Astrocyte of the hippocampus (primary cell): ENCODE data around the gene SLC8A2.
A peak's percentile ranks its signal among the peaks of the same experiment; 100 is the strongest.

Experiments used
- DNase-seq: peaks from one replicate; pipeline ENCODE4 v3.0.0; 2011; ENCODE audit warnings: low read depth, low spot score

The SLC8A2 gene

DNA sequence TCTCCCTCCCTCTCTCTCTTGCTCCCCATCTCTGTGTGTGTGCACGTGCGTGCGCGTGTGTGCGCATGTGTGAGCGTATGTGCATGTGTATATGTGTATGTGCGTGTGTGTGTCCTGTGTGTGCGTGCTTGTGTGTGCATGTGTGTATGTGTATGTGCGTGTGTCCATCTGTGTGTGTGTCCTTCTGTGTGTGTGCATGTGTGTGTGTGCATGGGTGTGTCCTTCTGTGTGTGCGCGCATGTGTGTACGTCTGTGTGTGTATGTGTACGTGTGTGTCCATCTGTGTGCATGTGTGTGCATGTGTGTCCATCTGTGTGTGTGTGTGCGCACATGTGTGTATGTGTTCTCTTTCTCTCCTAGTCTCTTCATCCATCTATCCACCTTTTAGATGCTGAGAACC, 12.2 kb downstream of the SLC8A2 start:
- DNase-seq, result no peak

DNA sequence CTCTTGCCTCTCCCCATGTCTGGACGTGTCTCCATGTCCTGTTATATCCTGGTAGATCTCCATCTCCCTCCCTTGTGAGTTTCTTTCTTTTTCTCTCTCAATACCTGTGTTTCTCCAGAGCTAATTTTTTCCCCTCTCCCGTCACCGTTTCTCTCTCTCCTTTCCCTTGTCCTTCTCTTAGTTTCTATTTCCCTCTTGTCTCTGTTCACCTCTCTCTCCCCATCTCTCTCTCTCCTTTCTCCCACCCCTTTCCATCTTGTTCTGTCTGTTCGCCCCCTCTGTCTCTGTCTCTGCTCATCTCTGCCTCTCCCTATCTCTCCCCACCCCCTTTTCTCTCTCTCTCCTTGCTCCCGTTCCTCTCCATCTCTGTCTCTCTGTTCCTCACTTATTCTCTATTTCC, 13.0 kb downstream of the SLC8A2 start:
- DNase-seq, result no peak

DNA sequence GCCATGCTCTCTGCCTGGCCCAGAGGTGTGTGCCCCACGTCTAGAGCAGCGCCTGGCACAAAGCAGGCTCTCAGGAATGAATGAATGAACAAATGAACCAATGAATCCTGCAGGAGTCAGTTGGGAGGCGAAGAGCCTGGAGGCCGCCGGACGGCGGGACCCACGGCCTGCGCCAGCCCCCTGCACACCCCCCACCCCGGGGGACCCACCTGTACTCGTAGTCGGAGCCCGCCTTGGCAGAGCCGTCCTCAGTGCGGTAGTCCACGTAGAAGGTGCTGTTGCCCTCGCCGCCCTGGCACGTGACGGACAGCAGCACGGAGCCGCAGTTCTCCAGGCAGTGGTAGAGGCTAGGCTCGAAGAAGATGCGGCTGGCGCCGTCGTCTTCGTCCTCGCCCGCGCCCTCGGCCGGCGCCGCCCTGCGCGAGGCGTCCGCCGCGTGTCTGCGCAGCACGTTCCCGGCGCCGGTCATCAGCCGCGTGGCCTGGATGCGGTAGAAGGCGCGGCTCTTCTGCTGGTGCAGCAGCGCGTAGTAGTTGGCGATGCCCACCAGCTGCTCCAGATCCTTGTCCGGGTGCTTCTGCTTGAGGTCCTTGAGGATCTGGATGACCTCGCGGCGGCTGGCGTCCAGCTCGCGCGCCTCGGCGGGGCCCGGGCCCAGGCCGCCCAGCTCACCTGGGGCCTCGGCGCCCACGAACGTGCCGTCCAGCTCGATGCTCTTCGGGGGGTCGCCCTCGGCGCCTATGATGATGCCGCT, 14.8 kb downstream of the SLC8A2 start:
- DNase-seq, result no peak

DNA sequence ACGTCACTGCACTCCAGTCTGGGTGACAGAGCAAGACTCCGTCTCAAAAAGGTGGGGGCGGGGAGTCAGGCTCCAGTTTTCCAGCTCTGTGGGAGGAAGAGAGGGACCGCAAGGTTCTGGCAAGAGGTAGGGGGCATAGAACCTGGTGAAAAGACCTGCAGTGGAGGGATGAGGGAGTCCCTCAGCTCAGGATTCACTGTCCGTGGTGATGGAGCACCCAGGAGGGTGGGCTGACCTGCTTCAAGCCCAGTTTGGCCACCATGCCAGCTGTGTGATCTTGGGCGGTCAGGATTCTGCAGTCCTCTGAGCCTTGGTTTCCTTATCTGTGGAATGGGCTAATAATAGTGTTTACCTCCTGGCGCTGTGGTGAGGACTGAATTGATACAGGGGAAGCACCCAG, 21.2 kb downstream of the SLC8A2 start:
- DNase-seq, result no peak

DNA sequence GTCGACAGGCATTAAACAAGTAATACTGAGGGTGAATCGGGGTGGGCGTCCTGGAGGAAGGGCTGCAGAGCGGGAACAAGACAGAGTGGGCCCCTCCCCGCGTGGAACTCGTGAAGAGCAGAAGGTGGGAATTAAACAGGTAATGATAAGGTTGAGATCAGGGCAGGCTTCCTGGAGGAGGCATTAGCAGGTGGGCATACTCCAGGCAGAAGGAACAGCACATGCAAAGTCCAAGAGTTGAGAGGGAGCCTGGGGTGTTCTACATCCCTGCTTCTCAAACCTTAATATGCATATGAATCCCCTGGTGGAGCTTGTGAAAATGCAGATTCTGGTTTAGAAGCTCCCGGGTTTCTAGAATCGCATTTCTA, 23.3 kb downstream of the SLC8A2 start:
- no peak for DNase-seq

DNA sequence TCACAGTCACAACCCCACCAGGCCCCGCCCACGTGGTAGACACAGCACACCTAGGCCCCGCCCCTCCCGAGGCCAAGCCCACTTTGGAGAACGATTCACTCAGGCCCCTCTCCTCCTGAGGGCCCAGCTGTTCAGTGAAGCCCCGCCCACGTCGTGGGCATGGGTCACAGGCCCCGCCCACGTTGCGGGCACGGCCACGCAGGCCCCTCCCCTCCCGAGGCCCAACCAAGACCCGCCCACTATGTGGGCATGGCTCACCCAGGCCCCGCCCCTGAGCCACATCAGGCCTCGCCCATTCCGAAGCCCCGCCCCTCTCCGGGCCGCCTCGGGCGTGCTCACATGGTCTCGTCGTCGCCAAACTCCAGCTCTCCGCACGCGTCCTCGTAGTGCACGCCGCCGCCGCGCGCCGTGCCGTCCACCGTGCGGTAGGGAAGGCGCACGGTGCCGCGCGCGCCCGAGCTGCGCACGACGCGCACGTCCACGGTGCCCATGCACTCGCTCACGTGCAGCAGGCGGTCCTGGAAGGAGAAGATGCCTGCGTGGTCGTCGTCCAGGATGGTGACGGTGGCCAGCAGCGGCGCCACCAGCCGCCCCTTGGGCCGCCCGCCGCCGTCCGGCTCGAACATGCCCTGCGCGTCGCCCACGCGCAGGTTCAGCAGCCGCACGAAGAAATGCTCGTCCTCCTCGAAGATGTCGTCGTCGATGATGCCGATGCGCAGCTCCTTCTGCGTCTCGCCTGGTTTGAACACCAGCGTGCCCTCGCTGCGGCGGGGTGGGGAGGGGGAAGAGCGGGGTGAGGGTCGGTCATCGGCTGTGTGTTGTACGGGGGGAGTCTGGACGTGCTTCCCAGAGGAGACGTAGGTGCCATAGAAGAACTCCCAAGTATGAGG, 24.0 kb downstream of the SLC8A2 start:
- peak; percentile 47 for DNase-seq

DNA sequence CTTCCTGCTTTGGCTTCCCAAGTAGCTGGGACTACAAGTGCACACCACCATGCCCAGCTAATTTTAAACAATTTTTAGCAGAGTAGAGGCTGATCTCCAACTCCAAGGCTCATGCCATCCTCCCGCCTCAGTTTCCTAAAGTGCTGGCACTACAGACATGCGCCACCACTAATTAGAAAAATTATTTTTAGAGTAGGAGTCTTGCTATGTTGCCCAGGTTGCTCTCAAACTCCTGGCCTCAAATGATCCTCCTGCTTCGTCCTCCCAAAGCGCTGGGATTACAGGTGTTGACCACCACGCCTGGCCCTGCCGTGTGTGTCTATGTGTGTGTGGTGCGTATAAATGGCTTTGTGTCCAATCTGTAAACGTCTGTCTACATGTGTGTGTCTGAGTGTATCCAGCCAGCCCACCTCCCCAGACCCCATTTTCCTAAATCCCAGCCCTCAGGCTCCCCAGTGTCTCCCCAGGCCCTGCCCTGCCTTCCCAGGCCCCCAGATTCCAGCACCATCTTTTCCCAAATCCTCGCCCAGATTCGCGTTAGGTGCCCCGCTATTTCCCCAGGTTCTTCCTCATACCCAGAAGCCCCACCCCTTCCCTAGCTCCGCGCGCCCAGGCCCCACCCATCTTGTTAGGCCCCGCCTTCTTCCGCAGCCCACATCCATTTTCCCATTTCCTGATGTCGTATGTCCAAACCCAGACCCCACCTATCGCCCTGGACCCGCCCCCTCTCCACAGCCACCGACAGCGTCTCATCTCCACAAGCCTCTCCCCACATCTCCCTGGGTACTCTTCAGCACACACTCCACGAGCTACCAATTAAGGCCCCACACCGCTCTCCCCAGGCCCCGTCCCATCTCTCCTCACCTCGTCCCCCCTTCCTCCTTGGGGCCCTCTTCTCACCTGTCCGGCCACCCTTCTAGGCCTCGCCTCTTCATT, 24.9 kb downstream of the SLC8A2 start:
- no peak for DNase-seq

DNA sequence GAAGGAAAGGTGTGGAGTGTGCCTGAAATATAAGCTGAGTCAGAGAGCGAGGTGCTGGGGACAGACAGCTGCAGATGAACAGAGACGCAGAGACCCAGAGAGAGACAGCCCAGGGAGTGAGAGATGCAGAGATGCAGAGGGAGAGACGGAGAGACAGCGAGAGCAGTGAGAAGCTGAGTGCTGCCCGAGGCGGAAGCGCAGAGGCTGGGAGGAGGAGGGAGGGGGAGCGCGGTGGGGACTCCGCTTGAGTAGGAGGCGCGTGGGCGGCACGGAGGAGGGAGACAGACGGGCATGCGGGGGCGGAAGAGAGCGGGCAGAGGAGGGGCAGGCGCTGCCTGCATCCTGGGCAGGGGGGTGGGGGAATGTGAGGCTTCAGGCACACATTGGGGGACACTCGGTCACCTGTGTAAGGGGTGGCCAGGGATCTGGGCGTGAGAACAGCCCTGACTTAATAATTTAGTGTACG, 25.7 kb downstream of the SLC8A2 start:
- DNase-seq, result peak; percentile 60

DNA sequence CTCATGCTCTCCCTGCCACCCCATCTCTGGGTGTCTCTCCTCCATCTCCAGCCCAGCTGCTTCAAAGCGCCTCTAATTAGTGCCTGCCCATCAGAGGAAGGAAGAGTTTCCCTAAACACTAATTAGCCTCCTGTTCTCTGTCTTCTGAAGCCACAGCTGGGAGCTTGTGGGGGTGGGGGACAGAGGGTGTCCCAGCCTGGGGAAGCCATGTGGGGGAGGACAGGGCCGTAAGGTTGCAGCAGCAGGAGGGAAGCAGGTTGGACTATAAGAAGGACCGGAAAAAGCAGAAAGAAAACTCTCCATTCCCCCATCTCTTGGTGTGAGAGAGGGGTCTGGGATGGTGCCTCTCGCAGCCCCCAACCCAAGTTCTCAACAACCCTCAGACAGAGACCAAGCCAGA, 26.2 kb downstream of the SLC8A2 start:
- DNase-seq, result no peak

DNA sequence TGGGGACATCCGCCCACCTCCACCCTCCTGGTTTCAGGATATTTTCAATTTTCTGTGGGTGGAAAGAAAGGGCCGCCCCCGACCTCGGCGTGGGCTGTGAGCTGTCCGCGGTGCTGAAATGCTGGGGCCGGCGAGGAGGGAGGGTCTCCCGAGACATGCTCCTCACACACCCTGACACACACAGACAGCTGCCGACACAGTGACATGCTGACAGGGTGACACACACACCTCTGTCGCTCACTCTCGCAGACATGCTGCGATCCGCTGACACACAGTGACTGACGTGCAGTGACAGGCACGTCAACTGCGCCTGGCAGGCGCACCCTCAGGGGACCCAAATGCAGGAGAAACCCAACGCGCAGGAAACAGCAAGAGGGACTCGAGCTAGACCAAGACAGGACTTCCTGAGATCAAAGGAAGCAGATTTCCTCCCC, 27.3 kb downstream of the SLC8A2 start:
- no peak for DNase-seq

DNA sequence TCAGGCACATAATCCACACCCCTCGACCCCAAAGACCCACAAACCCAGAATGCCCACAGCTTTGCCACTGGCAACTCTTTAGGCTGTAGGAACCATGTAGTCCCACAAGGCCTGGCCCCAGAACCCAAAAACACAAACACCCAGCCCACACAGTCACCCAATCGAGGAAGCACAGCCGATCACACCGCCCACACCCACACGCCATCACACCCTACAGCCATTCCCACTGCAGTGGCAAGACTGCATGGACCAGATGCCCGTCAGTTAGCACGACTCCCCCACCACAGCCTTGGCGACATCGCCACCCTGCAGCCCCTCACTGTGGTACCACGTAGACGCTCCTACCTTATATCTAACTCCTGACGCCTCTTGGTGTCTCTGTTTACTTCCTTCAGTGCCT, 28.4 kb downstream of the SLC8A2 start:
- no peak for DNase-seq

DNA sequence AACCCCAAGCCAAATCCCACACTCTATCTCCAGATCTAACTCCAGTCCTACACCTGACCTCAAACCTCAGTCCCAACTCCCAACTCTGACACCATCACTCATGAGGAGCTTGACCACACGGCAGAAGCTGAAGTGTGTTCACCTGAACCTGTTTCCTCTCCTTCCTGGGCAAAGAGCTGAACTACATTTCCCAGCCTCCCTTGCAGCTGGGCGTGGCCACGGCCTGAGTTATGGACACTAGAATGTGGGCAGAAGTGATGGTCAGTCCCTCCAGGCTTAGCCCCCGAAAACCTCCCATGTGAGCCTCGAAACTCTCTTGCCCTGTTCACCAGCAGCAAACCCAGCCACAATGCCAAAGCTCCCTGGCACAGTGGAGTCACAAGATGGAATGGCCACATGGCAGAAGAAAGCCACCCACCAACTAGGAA, 32.9 kb downstream of the SLC8A2 start:
- no peak for DNase-seq

DNA sequence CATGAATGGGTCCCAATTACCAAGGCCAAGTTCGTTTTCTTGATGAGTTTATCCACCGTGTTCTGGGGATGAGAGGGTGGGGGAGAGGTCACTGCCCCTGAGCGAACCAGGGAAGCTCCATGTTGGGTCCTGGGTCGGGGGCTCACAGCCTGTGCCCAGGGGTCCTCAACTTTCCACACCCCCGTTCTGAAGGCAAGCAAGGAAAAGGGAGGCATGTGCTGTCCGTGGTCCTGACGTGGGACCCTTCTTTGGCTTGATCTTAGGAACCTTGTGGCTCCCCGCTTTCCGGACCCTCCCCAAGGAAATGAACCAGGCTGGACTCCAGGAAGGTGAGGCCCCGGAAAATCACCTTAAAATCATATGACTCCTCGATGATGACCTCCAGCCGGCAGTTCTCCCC, 34.2 kb downstream of the SLC8A2 start:
- DNase-seq, result no peak

DNA sequence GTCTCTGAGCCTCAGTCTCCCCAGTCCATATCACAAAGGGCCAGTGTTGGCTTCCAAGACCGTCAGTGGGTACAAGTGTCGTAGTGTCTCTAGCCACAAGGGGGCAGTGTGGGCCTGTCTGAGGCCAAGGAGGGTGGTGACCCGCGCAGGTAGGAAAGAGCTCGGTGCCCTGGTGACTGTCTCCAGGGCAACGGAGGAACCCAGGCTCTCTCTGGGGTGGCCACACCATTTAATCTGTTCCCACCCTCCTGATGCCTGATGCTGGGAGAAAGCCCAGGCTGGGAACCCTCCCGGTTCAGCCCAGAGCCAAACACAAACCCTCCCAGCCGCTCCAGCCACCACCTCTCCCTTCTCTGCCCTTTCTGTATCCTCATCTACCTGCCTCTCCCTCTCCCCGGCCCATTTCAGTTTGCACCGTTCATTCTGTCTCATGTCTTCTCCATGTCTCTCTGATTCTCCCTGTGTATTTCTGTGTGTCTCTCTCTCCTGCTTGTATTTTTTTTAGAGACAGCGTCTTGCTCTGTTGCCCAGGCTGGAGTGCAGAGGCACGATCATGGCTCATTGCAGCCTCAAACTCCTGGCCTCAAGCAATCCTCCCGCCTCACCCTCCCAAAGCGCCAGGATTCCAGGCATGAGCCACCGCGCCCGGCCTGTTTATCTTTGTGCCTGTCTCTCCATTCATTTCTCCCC, 34.8 kb downstream of the SLC8A2 start:
- DNase-seq, result peak; percentile 84

DNA sequence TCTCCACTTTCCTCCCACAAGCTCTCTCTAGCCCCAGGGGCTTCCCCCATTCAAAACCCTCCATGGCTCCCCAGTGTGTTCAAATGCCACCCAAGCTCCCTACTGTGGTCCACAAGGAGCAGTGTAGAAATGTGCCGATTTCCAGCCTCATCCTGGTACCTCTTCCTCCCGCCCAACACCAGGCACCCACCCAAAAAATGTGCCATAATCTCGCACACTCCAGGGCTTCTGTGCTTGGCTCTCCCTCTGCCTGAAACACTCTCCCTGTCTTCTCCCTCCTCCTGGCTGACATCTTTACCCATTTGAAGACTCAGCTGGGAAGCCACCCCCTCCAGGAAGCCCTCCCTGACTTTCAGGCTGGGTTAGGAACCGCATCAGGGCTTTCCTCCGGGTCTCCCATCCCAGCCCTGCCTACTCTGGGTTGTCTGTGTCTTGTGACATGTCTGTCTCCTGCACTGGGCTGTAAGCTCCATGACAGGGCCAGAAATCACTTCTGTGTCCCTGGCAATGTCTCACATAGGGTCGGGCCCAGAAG, 35.7 kb downstream of the SLC8A2 start:
- no peak for DNase-seq

DNA sequence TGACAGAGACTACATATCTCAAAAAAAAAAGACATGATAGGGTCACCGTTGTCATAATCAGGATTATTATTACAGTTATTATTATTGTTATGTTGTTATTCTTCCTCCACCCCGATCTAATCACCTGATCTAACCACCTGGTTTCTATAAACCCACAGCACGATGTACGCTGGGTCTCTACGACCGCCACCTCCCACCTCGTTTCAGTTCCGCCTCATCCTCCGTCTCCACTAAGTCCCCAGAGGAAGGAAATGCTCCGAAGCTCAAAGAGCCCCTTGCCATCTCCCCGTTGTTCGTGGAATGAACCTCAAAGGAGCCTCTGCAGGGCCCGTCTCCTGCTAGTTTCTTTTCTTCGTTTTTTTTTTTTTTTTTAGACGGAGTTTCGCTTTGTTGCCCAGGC, 36.5 kb downstream of the SLC8A2 start:
- DNase-seq, result no peak

DNA sequence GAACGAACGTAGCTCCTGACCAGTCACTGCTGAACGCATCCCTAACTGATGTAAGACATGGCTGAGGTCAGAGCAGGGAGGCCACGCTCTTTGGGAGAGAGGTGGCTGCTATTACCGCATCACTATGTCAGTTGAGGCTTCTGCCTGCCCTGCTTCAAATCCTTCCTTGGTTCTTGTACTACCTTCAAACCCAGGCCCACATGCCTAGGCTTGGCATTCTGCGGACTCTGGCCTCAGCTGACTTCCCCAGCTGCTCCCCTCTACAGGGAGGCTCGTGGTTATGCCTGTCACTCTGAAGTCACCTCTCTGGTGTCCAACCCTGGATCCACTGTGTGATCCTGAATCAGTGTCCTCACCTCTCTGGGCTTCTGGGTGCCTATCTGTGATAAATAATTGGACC, 37.6 kb downstream of the SLC8A2 start:
- no peak for DNase-seq

DNA sequence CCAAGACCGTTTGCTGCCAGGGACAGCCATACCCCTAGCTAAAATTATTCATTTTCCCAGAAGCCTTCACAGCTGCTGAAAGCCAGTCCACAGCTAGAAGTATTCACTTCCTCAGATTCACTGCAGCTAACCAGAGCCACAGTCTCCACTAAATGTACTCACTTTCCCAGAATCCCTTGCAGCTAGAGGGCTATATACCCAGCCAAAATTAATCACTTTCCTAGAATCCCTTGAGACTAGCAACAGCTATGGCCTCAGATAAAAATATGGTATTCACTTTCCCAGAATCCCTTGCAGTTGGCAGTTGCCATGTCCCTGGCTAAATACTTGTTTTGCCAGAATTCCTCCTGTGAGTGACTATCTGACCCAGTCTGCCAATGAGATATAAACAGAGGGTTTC, 38.6 kb downstream of the SLC8A2 start:
- no peak for DNase-seq

DNA sequence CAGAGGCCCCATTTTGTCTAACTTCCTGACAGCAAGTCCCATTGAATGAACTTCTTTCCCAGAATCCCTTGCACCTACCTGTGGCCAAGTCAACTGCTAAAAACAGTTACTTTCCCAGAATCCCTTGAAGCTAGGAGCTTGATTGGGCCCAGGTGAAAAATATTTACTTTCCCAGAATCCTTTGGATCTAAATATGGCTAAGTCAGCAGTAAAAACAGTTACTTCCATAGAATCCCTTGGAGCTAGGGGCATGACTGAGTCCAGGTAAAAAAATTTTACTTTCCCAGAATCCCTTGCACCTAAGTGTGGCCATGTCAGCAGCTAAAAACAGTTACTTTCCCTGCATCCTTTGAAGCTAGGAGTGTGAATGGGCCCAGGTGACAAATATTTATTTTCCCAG, 39.2 kb downstream of the SLC8A2 start:
- DNase-seq, result no peak

DNA sequence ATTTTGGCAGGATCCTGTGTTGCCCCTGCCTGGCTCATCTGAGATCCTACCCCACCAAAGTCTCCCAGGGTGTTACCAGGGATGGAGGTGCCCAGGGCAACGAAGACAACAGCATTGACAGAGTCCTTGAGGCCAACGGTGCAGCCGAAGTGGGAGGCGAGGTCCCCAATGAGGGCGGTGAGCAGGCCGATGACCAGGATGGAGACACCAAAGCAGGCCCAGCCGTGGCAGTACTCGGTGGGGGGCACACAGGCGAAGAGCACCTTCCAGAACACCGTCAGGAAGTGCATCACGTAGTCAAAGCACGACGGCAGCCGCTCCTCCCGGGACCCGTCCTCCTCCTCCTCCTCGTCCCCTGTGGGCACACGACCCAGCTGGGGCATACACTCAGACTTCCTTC, 39.6 kb downstream of the SLC8A2 start:
- DNase-seq, result no peak
